GM19468 (cell line): ENCODE measurements around the gene PKNOX1.
"Not testable (repeated sequence)": the region's sequence is repeated elsewhere in the genome, so short reads cannot be mapped to it uniquely, and the experiment has no call there.

Experiments
- ATAC-seq: cut with Tn5 transposase; IDR thresholded peaks from one replicate; pipeline ENCODE4 v1.9.1; 2021; ENCODE audit warnings: mild to moderate bottlenecking, moderate library complexity, moderate number of reproducible peaks; ENCODE audit not compliant: unreplicated experiment; ENCODE audit errors: extremely low read depth

The PKNOX1 gene, protein sequence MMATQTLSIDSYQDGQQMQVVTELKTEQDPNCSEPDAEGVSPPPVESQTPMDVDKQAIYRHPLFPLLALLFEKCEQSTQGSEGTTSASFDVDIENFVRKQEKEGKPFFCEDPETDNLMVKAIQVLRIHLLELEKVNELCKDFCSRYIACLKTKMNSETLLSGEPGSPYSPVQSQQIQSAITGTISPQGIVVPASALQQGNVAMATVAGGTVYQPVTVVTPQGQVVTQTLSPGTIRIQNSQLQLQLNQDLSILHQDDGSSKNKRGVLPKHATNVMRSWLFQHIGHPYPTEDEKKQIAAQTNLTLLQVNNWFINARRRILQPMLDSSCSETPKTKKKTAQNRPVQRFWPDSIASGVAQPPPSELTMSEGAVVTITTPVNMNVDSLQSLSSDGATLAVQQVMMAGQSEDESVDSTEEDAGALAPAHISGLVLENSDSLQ

DNA sequence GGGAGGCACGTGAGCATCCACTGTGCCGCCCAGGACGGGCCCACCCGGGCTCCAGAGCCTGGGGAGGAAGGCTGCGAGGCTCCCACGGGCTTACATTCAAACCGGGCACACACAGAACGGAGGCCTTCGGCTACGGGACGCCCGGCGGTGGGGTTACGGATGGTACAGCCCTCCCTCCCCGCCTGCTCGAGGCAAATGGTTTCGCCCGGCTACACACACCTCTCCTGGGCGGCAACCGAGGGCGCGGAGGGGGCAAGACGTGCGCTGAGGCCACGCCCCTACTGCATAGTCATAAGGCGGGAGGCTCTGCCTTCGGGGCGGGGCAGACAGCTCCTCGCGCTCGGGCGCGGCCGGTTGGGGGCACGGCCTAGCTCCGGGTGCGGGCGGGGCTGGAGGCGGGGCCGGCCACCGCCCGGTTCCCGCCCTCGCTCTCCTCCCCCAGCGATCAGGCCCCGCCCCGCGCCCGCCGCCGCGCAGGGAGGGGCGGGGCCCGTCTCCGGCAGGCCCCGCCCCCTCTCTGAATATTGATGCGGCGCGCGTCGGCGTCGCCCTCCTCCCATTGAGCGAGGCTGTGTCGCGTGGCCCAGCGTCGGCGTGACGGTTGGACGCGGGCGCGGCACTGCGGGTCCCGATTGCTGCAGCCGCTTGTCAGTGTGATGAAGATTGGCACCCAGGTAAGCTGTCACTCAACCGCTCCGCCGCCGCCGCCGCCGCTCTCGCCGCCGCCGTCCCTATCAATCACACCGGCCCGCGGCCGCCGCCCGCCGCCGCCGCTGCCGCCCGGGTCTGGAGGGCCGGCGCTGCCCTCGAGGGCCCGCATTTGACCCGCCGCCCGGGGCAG, at the start of gene PKNOX1:
Gene PKNOX1 (plus strand): TSS at position 572 of the 841 bp plus-strand sequence. CDS start 29,820 bp downstream, outside the sequence.
- ATAC-seq: peak; percentile 86

DNA sequence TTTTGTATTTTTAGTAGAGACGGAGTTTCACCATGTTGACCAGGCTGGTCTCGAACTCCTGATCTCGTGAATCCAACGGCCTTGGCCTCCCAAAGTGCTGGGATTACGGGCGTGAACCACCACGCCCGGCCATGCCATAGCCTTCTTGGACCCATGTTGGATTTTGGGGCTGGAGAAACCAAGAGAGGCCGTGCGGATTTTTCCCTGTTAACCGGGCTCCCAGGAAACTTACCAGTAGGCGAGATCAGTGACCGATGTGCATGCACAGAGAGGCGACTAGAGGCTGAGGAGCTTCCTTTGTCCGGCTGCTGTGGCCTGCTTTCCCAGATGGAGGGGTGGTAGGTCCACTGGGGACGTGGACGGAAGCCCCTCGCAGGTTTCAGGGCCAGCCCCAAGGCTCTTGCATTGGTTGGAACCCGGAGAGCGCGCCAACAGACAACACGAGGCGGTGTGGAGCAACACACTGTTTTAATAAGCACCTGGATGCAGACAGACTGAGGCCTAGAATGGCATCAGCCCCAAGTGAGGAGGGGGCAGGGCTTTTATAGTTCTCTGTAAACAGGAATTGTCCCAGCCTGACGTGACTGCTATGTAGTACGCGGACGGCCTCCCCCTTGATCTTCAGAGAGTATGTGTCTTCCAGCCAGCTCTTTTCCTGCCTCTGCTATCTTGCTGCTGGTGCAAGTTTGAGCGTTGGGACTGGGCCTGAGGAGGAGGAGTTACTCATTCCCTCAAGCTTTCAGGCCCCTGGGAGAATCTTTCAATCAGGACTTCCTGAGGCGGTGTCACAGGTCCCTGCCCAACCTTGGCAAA, 49.0 kb upstream of the PKNOX1 start, which contains the start of gene ERVH48-1:
Gene ERVH48-1 (minus strand): TSS at position 517 of the 813 bp plus-strand sequence. CDS start 6,624 bp downstream, outside the sequence.
- no peak for ATAC-seq

DNA sequence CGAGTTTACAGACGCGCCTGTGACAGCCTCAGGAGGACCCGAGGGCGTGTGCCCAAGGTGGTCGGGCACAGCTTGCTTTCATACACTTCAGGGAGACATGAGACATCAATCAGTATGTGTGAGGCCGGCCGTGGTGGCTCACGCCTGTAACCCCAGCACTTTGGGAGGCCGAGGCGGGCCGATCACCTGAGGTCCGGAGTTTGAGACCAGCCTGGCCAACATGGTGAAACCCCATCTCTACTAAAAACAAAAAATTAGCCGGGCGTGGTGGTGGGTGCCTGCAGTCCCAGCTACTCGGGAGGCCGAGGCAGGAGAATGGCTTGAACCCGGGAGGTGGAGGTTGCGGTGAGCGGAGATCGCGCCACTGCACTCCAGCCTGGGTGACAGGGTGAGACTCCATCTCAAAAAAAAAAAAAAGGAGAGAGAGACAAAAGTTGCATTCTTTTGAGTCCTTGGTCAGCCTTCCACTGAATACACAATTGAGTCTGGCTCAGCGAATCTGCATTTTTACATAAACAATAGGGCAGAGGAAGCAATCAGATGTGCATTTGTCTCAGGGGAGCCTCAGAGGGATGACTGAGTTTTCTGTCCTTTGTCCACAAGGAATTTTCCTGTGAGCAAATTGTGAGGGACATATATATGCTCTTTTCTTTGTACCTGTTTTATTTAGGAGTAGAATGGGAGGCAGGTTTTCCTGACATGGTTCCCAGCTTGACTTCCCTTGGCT, 46.7 kb upstream of the PKNOX1 start:
- not testable (repeated sequence) for ATAC-seq

DNA sequence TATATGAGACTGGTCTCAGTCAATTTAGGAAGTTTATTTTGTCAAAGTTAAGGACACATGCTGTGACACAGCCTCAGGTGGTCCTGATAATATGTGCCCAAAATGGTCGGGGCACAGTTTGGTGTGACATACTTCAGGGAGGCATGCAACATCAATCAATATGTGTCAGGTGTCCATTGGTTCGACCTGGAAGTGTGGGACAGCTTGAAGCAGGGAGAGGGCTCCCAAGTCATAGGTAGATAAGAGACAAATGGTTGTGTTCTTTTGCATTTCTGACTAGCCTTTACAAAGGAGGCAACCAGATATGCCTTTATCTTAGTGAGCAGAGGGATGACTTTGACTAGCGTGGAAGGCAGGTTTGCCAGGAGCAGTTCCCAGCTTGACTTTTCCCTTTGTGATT, 44.4 kb upstream of the PKNOX1 start:
- ATAC-seq: no peak

DNA sequence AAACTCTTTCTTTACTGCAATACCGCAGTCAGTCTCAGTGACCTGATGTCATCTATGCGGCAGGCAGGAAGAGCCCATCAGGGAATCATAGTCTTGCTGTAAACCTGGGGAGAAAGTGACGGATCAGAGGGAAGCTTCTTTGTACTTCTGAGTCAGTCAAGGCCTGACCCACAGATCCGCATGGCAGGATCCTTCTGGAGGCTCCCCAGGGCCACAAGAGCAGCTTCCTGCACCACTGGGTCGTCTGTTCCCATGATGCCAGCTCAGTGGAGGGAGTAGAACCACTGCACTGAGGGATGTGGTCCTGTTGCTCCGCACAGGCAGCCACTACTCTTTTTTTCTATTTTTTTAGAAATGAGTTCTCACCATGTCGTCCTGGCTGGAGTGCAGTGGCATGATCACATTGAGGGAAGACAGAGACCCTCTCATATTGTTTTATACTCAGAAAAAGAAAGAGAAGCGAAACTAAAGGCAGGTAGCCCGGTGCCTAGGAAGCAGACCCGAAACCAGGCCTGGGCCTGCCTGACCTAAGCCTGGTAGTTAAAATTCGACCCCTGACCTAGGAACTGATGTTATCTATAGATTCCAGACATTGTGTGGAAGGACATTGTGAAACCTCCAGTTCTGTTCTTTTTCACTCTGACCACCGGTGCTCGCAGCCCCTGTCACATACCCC, 42.7 kb upstream of the PKNOX1 start:
- ATAC-seq: no peak

DNA sequence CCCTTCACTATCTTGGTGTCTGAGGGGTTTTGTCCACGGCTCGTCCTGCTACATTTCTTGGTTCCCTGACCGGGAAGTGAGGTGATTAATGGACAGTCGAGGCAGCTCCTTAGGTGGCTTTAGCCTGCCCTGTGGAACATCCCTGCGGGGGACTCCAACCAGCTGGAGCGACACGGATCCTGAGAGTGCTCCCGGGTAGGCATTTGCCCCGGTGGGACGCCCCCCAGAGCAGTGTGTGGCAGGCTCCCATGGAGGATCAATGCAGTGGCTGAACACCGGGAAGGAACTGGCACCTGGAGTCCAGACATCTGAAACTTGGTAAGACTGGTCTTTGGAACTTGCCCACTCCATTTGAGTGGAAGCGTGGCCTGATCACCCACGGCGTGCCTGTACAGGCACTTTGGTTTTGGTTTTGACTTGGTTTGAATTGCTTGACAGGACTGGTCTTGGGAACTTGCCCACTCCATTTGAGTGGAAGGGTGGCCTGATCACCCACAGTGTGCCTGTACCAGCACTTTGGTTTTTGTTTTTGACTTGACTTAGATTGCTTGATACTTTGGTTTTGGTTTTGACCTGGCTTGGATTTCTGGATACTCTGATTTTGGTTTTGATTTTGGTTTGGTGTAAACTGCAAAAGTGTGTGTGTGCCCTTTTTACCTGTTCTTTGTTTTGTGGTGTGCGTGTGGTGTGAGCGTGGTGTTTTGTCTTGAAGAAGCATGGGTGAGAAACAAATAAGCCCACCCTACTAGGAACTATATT, 41.8 kb upstream of the PKNOX1 start:
- not testable (repeated sequence) for ATAC-seq

DNA sequence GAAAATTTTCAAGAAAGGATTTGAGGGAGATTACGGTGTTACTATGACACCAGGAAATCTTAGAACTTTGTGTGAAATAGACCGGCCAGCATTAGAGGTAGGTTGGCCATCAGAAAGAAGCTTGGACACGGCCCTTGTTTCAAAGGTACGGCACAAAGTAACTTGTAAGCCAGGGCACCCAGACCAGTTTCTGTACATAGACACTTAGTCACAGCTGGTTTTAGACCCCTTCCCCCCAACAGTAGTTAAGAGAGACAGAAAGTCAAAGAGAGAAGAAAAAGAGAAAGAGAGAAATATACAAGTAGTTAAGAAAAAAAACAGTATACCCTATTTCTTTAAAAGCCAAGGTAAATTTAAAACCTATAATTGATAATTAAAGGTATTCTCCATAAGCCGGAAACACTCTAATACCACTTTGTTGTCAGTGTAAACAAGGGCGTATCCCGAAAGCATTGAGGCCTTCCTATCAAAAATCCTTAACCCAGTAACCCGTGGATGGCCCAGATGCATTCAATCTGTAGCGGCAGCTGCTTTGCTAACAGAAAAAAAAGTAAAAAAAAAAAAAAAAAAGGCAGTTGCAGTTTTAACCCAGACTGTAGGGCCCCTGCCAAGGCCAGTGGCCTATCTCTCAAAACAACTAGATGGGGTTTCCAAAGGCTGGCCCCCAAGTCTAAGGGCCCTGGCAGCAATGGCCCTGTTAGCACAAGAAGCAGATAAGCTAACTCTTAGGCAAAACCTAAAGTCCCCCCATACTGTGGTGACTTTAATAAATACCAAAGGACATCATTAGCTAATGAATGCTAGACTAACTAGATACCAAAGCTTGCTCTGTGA, 41.0 kb upstream of the PKNOX1 start:
- ATAC-seq: not testable (repeated sequence)

DNA sequence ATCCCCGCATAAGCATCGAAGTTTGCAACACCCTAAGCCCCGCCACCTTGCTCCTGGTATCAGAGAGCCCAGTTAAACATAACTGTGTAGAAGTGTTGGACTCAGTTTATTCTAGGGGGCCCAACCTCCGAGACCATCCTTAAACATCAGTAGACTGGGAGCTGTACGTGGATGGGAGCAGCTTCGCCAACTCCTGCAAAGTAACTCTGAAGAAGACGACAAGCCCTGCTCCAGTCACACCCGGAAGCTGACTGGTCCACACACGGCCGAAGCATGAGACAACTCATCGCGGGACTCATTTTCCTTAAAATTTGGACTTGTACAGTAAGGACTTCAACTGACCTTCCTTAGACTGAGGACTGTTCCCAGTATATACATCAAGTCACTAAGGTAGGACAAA, 40.4 kb upstream of the PKNOX1 start:
- ATAC-seq: not testable (repeated sequence)

DNA sequence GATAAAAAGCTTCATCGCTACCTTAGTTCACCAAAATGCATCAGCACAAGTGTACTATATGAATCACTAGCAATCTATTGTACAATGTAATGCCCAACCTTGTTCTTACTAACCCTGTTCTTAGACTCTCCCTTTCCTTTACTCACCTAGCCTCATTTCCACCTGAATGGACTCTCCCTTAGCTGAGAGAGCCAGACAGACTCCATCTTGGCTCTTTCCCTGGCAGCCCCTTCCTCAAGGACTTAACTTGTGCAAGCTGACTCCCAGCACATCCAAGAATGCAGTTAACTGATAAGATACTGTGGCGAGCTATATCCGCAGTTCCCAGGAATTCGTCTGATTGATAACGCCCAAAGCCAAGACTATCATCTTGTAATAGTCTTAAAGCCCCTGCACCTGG, 38.0 kb upstream of the PKNOX1 start:
- ATAC-seq: not testable (repeated sequence)

DNA sequence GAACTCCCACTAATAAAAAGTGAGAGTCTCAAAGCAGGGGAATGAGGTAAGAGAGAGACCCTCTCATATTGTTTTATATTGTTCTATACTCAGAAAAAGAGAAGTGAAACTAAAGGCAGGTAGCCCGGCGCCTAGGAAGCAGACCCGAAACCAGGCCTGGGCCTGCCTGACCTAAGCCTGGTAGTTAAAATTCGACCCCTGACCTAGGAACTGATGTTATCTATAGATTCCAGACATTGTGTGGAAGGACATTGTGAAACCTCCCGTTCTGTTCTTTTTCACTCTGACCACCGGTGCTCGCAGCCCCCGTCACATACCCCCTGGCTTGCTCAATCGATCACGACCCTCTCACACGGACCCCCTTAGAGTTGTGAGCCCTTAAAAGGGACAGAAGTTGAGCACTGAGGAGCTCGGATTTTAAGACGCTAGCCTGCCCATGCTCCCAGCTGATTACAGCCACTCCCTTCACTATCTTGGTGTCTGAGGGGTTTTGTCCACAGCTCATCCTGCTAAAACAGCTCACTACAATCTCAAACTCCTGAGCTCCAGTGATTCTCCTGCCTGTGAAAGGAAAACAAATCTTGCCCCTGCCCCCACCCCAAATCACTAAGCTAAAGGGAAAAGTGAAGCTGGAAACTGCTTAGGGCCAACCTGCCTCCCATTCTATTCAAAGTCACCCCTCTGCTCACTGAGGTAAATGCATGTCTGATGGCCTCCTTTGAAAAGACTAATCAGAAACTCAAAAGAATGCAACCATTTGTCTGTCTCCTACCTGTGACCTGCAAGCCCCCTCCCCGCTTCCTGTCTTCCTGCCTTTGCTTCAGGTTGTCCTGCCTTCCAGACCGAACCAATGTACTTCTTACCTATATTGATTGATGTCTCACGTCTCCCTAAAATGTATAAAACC, 37.1 kb upstream of the PKNOX1 start:
- ATAC-seq: not testable (repeated sequence)

DNA sequence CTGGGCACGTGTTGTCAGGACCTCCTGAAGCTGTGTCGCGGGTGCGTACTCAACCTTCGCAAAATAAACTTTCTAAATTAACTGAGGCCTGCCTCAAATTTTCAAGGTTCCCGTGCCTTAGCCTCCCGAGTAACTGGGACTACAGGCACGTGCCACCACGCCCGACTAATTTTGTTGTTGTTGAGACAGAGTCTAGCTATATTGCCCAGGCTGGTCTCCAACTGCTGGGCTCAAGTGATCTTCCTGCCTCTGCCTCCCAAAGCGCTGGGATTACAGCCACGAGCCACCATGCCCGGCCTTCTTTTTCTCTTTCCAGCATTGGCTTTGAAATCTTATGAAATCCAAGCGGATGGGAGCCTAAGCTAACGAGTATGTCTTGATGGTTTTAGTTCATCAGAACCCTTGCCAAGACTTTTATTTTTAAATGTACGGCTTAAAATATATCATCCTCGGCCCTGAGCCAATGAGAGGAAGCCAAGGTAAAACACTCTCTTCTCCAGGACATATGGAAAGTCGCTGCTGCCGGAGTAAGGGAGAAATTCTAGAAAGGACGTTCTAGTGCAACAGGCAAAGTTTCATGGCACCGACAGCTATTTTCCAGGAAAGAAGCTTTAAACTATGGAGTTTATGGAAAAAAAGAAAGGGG, 36.3 kb upstream of the PKNOX1 start:
- no peak for ATAC-seq

DNA sequence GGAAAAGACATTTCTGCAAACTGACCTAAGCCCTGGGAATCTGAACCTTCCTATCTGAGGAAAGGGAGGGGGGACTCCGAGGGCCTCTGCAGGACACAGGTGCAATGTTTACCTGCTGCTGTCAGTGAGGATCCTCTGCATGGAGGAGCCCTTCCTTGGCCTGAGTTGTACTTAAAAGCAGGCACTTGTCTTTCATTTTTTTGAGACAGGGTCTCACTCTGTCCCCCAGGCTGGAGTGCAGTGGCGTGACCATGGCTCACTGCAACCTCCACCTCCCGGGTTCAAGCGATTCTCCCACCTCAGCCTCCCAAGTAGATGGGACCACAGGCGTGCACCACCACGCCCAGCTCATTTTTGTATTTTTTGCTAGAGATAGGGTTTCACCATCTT, 35.8 kb upstream of the PKNOX1 start:
- not testable (repeated sequence) for ATAC-seq

DNA sequence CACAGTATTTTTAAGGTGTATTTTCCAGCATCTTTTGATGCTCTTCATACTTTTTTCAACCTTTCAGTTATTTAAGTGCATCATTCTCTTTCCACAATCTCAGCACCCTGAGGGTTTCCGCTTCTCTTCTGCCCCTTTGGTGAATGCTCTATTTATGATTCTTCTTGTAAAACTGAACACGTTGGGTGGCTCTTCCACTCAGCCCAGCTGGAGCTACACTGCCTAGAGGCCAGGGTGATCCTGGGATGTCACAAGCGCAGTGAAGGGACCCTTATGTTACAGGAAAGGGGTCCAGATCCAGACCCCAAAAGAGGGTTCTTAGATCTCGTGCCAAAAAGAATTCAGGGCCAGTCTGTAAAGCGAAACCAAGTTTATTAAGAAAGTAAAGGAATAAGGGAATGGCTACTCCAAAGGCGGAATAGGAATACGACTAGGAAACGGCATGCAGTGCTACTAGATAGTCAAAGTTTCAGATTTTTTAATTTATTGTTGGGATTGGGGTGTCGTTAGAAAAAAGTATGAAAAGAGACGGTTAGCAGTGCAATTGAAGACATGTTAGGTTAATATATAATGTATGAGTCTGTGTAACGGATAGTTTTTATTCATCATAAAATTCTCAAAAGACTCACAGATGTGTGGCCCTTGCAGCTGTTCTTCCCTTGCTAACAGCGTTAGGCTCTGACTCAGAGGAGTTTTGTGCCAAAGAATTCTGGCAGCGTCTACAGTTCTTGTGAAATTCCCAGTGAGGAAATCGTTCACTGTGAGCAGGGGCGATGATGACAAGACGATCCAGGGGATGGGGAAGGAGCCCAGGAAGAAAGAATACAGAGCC, 34.6 kb upstream of the PKNOX1 start:
- no peak for ATAC-seq

DNA sequence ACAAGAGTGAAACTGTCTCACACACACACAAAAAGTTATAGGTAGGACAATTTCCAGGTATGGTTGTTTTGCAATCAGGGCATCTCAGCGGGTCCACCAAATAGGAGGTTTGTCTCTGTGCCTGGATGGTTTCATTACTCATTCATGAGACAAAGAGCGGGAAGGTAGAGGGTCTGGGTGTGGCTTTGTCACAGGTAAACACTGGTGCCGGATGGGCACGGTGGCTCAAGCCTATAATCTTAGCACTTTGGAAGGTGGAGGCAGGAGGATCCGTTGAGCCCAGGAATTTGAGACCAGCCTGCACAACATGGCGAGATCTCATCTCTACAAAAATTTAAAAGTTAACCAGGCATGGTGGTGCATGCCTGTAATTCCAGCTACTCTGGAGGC, 32.7 kb upstream of the PKNOX1 start:
- no peak for ATAC-seq

DNA sequence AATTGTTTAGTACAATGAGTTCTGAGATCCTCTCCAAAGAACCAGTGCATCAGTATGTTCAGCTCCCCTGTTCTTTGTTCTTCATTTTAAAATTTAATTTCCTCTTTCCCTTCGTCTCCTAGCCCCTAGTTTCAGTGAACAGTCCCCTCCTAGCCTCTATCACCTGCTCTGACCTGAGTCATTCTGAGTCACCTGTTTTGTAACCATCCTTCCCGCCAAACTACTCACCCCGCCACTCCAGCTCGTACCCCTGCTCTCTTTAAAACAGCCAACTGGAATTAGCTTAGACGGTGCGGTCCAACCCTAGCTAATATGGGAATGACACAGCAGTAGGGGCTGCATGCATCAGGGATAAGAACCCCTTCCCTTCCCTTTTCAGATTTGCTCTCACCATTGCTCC, 32.1 kb upstream of the PKNOX1 start:
- no peak for ATAC-seq
